GM21529 (cell line): Measurements from ENCODE around the gene COL24A1.
"Not testable (repeated sequence)": the region's sequence is repeated elsewhere in the genome, so short reads cannot be mapped to it uniquely, and the experiment has no call there.

ENCODE experiments used
- ATAC-seq: cut with Tn5 transposase; IDR thresholded peaks from one replicate; pipeline ENCODE4 v1.9.1; 2021; ENCODE audit not compliant: unreplicated experiment

The COL24A1 gene

DNA sequence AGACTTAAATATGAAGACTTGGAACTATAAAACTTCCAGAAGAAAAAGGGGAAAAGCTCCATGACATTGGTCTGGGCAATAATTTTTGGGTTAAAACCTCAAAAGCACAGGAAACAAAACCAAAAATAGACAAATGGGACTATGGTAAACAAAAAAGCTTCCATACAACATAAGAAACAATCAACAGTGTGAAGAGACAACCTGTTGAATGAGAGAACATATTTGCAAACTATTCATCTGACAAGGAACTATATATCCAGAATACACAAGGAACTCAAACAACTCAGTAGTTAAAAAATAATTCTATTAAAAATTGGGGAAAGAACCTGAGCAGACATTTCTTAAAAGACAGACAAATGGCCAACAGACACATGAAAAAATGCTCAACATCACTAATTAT lies 255.7 kb downstream of the COL24A1 start:
- ATAC-seq, result no peak

- ATAC-seq, result no peak
Observed at GRCh38 chr1:85898861-85899260, 257.7 kb downstream of the COL24A1 start.

- ATAC-seq, result peak; percentile 66
Observed at GRCh38 chr1:85894651-85895050, 261.9 kb downstream of the COL24A1 start.

- ATAC-seq, result no peak
Observed at GRCh38 chr1:85892366-85892765, 264.2 kb downstream of the COL24A1 start.

- ATAC-seq, result no peak
Observed at GRCh38 chr1:85889870-85890269, 266.7 kb downstream of the COL24A1 start.

DNA sequence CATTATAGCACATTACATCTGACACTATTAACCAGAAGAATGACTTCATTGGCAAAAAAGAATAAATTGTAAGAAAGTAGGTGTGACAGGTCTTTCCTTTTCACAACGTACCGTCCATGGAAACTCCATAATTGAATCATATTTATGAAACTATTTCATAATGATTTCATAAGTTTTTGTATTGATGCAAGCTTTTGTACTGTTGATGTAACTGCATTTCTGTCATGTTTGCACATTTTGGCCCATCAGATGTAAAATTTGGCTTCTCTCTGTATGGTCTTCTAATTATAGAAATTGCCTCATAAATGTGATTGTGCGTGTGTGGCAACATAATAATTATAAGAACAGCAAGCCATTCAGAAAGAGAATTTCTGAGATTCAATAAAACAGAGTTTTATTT lies 267.7 kb downstream of the COL24A1 start:
- no peak for ATAC-seq

- no peak for ATAC-seq
Observed at GRCh38 chr1:85884372-85885035, 272.1 kb downstream of the COL24A1 start.

- ATAC-seq, result no peak
Observed at GRCh38 chr1:85867189-85867588, 289.4 kb downstream of the COL24A1 start.

GRCh38 chr1:85865213-85865612 lies 291.4 kb downstream of the COL24A1 start:
- ATAC-seq, result no peak

DNA sequence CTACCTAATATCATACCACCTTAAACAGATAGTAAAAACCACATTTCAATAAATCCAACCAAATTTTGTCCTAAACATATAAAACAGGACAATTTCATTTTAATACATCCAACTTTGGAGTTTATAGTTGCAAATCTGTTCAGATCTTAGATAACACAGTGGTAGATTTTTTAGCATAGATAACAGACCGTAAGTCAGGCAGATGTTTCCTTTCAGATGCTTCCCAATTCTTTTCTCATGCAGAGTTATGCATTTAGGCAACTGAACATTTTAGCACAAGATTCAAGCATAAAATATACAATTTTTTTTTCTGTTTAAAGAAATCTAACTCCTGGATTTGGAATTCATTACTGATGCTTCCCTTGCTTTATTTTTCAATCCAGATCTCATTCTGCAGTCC lies 291.8 kb downstream of the COL24A1 start:
- ATAC-seq, result no peak

DNA sequence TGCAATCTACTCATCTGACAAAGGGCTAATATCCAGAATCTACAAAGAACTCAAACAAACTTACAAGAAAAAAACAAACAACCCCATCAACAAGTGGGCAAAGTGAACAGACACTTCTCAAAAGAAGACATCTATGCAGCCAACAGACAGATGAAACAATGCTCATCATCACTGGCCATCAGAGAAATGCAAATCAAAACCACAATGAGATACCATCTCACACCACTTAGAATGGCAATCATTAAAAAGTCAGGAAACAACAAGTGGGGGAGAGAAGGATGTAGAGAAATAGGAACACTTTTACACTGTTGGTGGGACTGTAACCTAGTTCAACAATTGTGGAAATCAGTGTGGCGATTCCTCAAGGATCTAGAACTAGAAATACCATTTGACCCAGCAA lies 292.9 kb downstream of the COL24A1 start:
- ATAC-seq, result not testable (repeated sequence)

GRCh38 chr1:85862456-85862855 lies 294.1 kb downstream of the COL24A1 start:
- no peak for ATAC-seq

DNA sequence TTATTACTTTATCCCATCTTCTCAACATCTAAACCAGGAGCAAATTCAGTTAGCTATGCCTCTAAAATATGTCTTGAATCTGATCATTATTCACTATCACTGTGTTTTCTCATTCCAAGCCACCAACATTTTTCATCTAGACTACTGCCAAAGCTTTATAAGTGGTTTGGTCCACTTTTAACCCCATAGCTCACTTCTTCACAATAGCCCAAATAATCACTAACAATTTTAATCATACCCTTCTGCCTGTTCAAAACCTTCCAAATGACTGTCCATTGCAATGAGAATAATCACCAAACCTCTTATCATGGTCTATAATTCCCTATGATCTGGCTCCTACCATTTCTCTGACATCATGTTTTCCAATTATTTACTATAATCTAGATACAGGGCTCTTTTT lies 298.6 kb downstream of the COL24A1 start:
- ATAC-seq, result no peak

DNA sequence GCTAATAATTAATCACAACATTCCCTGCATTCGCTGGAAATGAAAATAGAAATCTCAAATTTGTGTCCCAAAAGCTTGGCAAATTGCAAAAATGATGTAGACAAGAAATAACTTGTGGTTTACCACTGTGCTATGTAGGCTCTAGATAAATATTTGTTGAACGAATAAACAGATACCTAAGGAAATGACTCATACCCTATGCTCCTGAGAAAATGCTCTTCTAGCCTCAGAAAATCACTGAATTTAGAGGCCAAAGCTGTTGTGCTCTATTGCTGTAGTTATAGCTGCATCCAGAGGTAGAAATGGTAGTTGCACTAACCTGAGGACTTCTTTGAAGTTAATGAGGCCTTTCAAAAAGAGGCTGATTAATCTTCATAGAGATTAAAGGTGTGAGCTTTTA lies 306.3 kb downstream of the COL24A1 start:
- no peak for ATAC-seq

- ATAC-seq, result no peak
Observed at GRCh38 chr1:85849660-85850059, 306.9 kb downstream of the COL24A1 start.

DNA sequence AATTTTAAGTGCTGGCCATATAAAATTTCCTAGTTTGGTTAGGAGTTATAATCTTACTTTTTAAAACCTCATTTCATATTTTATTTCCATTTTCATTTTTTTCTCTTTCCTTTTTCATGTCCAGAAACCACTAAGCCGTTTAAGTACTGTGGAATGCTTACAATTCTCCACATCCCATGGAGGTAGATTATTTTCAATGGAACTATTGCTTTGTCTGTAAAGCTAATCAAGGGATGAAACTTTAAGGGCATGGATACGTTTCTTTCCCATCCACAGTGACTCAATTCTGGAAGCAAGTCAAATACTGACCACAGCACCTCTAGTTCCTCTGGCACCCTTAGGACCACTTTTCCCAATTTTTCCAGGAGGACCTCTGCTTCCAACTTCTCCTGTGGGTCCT lies 309.2 kb downstream of the COL24A1 start:
- no peak for ATAC-seq

DNA sequence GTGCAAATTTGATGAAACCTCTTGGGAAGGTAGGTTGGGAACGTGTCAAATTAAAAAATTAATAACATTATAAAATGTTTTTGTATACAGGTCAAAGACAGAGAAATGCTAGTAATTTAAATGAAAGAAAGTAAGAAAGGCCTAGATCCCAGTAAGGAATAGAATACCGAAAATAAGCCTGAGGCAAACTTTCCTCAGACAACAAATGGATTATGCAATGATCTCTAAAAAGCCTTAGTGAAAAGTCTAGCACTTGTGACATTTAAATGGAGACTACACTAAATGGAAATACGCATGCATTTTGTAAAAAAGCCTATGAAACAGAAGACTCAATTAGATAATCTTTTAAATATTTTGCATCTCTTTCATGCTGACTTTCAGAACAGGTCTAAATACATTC lies 309.9 kb downstream of the COL24A1 start:
- no peak for ATAC-seq

- ATAC-seq, result no peak
Observed at GRCh38 chr1:85839459-85839858, 317.1 kb downstream of the COL24A1 start.

- ATAC-seq, result peak; percentile 95
Observed at GRCh38 chr1:85838238-85838637, 318.3 kb downstream of the COL24A1 start.

DNA sequence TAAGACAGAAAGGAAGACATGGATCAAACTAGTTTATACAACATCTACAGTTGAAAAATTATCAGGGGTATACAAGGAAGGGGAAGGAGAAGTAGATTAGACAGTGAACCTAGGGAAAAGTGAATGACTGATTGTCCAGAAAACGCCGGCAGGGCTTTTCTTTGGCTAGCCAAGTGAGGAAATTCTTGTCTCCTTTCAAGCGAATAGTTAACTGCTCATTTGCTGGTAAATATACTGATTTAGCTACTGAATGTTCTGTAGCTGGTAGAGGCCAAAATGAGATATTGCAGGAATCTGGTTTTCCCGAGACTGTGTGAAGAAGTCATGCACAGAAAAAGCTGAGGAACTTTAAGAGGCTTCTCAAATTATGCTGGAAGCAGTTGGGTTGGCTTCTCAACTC lies 319.8 kb downstream of the COL24A1 start:
- ATAC-seq, result no peak

DNA sequence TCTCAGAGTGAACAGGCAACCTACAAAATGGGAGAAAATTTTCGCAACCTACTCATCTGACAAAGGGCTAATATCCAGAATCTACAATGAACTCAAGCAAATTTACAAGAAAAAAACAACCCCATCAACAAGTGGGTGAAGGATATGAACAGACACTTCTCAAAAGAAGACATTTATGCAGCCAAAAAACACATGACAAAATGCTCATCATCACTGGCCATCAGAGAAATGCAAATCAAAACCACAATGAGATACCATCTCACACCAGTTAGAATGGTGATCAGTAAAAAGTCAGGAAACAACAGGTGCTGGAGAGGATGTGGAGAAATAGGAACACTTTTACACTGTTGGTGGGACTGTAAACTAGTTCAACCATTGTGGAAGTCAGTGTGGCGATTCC lies 323.4 kb downstream of the COL24A1 start:
- not testable (repeated sequence) for ATAC-seq

DNA sequence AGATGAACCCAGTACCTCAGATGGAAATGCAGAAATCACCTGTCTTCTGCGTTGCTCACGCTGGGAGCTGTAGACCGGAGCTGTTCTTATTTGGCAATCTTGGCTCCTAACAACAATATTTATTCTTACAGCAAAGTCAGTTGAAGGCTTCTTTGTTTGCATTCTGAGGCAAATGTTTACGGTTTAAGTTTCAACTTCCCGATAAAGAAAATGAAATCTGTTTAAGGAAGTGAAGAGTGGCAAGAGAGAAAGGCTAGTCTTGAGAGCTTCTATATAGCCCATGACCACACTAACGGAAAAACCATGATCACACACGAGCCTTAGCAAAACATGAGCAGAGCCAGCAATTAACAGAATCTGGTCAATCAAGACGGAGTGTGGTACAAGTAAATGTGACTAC lies 325.7 kb downstream of the COL24A1 start:
- ATAC-seq, result no peak

DNA sequence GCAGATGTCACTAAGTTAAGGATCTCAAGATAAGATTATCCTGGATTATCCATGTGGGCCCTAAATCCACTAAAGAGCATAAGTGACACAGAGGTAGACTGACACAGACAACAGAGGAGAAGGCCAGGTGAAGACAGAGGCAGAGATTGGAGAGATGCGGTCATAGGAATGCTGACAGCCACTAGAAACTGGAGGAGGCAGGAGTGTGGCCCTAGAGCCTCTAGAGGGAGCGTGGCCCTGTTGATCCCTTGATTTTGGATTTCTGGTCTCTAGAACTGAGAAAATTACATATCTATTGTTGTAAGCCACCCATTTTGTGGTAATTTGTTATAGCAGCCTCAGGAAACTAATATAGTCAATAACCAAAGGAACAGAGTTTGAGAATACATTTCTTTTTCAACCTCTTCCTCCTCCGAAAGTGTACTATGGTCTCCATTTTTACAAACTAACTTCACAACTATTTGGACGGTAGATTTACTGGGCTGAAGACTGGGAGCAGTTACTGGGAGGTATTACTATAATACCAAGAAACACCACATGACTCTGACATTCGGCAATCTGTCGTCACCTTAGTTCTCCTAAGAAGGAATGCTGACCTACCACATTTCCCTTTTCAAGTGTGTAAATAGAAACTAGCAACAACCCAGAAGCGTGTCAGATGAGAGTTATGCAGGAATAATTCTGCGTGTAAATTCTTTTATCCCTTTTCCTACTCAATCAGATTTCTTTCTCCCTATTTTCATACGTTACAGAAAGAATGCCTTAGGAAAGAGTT lies 332.3 kb downstream of the COL24A1 start:
- ATAC-seq, result no peak
